ENCODE data around the gene MRPL28. TPM values are rescaled to one million over a fixed set of nuclear protein-coding genes. Genes with fewer than 3 reads are reported as not detected.

The MRPL28 gene
- total and polyA plus RNA-seq, 2 experiments from 2014 or later: 242 to 290 TPM

DNA sequence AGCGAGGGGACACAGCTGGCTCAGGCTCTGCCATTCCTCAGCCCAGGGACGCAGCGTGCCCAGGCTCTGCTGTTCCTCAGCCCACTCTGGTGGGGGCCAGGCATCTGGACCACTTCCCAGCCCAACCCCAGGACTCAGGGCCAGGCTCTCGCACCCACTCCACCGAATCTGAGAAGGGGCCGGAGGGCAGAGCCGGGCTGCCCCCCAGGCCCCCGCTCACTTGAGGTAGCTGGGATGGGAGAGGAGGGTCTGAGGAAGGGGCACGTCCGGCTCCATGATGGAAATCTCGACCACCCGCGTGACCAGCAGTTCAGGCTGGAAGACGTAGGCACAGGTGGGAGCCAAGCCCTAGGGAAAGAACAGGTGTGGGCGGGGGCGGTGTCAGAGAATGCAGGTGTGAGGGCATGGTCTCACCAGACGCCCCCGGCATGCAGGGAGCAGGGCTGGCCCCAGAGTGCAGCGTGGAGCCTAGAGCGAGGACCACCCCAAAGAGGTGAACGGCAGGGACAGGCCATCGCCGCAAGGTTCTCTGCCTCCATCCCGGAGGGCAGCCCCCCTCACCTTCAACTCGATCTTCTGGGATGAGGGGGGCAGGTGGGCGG, 6.6 kb upstream of the MRPL28 start:
- H3K27ac ChIP-seq: no peak overlapping the region
- no peaks in the 10 kb centered on the region for H3K9me3 ChIP-seq (ENCODE audit: low read depth)
- no peaks in the 10 kb centered on the region for H3K4me1 ChIP-seq (ENCODE audit: low read depth)
- H3K4me3 ChIP-seq: no peak overlapping the region
- no peak for DNase-seq (ENCODE audit: low read depth in 1 of 2, low spot score in 1 of 2)
- TF ChIP-seq, protein P1, sequence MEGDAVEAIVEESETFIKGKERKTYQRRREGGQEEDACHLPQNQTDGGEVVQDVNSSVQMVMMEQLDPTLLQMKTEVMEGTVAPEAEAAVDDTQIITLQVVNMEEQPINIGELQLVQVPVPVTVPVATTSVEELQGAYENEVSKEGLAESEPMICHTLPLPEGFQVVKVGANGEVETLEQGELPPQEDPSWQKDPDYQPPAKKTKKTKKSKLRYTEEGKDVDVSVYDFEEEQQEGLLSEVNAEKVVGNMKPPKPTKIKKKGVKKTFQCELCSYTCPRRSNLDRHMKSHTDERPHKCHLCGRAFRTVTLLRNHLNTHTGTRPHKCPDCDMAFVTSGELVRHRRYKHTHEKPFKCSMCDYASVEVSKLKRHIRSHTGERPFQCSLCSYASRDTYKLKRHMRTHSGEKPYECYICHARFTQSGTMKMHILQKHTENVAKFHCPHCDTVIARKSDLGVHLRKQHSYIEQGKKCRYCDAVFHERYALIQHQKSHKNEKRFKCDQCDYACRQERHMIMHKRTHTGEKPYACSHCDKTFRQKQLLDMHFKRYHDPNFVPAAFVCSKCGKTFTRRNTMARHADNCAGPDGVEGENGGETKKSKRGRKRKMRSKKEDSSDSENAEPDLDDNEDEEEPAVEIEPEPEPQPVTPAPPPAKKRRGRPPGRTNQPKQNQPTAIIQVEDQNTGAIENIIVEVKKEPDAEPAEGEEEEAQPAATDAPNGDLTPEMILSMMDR (IDR thresholded peaks at IDR 0.05; ENCODE audit: low read depth, low read length): no peak
- peaks cover 22% of the 10 kb centered on the region for H3K36me3 ChIP-seq
- no peaks in the 10 kb centered on the region for H3K27me3 ChIP-seq

DNA sequence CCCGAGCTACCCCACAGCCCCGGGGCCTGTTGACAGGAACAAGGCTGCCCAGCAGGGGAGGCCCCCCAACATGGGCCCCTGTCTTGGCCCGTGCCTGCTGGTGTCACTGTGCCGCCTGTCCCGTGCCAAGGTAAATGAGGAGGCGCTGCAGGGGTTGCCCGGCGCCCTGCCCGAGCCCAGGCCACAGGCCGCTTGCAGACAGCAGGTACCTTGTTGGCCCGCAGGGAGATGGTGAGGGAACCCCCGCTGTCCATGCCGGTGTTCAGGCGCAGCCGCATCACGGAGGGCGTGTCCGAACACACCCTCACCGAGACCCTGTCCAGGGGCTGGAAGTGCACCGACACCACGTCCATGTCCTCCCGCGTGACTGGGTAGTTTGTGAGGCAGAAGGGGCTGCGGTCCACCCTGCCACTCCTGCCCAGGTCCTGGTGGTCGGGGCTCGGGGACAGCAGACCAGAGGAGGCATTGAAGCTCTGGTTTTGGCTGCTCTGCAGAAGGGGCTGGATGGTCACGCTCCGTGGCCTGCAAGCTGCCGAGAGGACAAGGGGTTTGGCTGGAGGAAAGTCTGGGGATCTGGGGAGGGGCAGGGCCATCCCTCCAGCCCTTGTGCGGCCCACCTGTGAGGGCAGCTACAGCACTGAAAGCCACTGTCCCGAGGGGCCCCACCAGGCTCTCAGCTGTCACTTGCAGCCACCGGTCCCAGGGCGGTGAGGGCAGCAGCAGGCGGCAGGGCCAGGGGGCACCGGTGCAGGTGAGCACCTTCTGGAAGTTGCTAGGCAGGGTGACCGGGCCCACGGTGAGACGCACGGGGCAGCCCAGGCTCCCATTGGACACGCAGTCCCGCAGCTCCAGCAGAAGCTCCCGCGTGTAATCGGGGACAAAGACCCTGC, 5.8 kb upstream of the MRPL28 start:
- TF ChIP-seq, protein P1 (IDR thresholded peaks at IDR 0.05; ENCODE audit: low read depth, low read length): no peak
- no peak for DNase-seq (ENCODE audit: low read depth in 1 of 2, low spot score in 1 of 2)

DNA sequence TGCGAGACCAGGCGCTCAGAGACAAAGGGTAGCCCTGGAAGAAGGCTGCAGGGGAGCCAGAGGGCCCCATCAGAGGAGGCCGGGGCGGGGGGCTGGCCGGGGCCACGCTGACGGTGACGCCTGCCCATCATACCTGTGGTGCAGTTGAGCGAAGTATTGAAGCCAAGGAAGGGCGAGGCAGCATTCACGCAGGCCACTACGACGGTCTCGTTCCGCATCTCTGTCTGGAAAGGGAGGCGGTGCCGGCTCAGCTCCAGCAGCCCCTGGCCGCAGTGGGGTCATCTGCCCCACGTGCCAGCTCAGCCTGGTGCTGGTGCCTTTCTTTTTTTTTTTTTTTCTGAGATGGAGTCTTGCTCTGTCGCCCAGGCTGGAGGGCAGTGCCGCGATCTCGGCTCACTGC, 4.9 kb upstream of the MRPL28 start:
- TF ChIP-seq, protein P1 (IDR thresholded peaks at IDR 0.05; ENCODE audit: low read depth, low read length): no peak
- no peak for DNase-seq (ENCODE audit: low read depth in 1 of 2, low spot score in 1 of 2)
- Histone ChIP-seq H3K9me3 (ENCODE audit: low read depth) (no peaks in the 10 kb centered on the region), H3K36me3 (peaks cover 27% of the 10 kb centered on the region), H3K27me3 (no peaks in the 10 kb centered on the region), H3K4me3 (no peak overlapping the region), H3K27ac (no peak overlapping the region), H3K4me1 (ENCODE audit: low read depth) (no peaks in the 10 kb centered on the region)

More for the DNA sequence above, 5.8 kb upstream of the MRPL28 start:
- no peaks in the 10 kb centered on the region for H3K27me3 ChIP-seq
- H3K4me1 ChIP-seq (ENCODE audit: low read depth): no peaks in the 10 kb centered on the region
- H3K27ac ChIP-seq: no peak overlapping the region
- peaks cover 27% of the 10 kb centered on the region for H3K36me3 ChIP-seq
- no peaks in the 10 kb centered on the region for H3K9me3 ChIP-seq (ENCODE audit: low read depth)
- H3K4me3 ChIP-seq: no peak overlapping the region

DNA sequence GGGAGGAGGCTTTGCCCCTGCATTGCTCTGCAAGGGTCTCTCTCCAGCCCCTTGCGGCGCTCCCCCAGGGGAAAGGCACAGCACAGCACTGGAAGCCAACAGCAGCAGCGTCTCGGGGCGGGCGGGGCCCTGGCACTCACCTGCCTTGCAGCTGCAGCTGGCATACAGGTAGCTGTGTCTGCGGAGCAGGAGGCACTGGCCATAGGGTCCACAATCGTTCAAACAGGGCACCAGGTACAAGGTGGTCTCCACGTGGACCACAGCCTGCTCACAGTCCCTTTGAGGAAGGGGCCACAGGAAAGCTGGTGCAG, 4.2 kb upstream of the MRPL28 start:
- H3K4me3 ChIP-seq: no peak overlapping the region
- H3K9me3 ChIP-seq (ENCODE audit: low read depth): no peaks in the 10 kb centered on the region
- no peak for DNase-seq (ENCODE audit: low read depth in 1 of 2, low spot score in 1 of 2)
- peaks cover 27% of the 10 kb centered on the region for H3K36me3 ChIP-seq
- no peaks in the 10 kb centered on the region for H3K27me3 ChIP-seq
- no peak overlapping the region for H3K27ac ChIP-seq
- TF ChIP-seq, protein P1 (IDR thresholded peaks at IDR 0.05; ENCODE audit: low read depth, low read length): no peak
- peaks cover 4% of the 10 kb centered on the region for H3K4me1 ChIP-seq (ENCODE audit: low read depth)

DNA sequence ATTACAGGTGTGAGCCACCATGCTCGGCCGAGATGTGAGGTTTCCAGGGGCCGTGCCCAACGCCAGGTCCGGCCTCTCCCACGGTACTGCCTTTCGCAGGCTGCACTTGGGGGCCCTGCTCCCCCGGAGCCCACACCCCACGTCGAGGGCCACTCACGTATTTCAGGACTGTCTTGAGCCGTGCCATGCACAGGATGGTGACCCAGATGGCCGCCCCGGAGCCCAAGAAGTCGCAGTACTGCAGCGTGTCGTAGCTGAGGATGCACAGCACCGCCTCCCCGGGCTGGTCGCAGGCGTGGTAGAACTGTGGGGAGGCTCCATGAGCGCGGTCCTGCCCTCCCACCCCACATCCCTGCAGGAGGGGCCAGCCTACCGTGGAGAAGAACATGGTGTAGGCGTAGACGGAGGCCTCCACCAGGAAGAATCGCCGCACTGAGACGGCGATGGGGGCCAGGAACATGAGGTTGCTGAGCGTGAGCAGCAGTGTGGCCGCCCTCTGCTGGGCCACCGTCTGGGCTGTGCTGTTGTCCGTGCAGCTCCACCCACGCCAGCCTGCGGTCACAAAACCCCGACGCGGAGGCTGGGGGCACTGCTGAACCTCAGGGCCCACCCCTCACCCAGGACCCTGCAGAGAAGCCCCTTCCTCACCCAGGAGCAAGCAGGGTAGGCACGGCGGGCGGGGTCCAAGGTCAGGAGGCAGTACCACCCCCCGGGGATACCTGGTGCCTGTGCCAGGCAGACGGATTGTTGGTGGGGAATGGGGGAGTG, 3.7 kb upstream of the MRPL28 start:
- peaks cover 5% of the 10 kb centered on the region for H3K4me1 ChIP-seq (ENCODE audit: low read depth)
- no peaks in the 10 kb centered on the region for H3K27me3 ChIP-seq
- DNase-seq (ENCODE audit: low read depth in 1 of 2, low spot score in 1 of 2): no peak
- peaks cover 27% of the 10 kb centered on the region for H3K36me3 ChIP-seq
- TF ChIP-seq, protein P1 (IDR thresholded peaks at IDR 0.05; ENCODE audit: low read depth, low read length): no peak
- no peak overlapping the region for H3K27ac ChIP-seq
- no peak overlapping the region for H3K4me3 ChIP-seq
- H3K9me3 ChIP-seq (ENCODE audit: low read depth): no peaks in the 10 kb centered on the region
